ENCODE measurements around the gene UNC50. TPM values are rescaled to one million over a fixed set of nuclear protein-coding genes. Genes with fewer than 3 reads are reported as not detected.

The UNC50 gene
- total RNA-seq, 1 donor: 36.2 TPM

DNA sequence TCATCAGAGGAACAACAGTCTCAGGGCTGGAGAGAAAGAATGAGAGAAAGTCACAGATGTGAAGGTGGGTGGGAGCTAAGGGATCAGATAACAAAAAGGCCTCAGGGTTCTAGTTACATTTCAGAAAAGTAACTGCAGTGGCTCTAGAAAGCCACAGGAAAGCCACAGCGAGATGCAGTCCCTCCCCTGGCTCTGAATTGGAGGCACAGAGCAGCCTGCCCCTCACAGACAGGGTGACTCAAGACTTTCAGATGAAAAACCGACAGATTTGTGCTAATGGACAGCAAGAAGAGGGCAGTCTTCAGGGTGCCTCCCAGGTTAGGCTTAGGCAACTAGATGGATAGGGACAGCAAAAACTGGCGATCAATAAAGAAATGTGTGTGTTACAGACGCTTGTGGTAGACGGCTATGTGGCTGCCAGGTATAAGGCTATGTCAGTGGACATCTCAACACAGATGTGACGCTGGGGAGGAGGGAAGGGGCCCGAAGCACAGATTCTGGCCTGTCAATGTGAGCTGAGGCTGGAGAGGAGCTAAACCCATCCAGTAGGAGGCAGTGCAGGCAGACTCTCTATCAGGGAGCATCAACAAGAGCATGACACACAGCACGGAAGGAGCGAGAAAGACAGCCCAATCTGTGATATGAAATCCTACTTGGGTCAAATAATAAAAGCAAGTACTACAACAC, 26.2 kb downstream of the UNC50 start:
- no peaks in the 10 kb centered on the region for H3K4me1 ChIP-seq (ENCODE audit: insufficient read depth, low read length)
- H2AFZ ChIP-seq (ENCODE audit: low read length): no peak overlapping the region
- peaks cover 4% of the 10 kb centered on the region for H3K27me3 ChIP-seq (ENCODE audit: insufficient read depth, low read length)
- no peaks in the 10 kb centered on the region for H4K20me1 ChIP-seq (ENCODE audit: insufficient read depth, low read length)
- no peak overlapping the region for H3K4me3 ChIP-seq (ENCODE audit: insufficient read depth, low read length)
- no peaks in the 10 kb centered on the region for H3K9me3 ChIP-seq (ENCODE audit: low read depth, low read length)
- H3K36me3 ChIP-seq (ENCODE audit: insufficient read depth, low read length): no peaks in the 10 kb centered on the region
- TF ChIP-seq, protein P1, sequence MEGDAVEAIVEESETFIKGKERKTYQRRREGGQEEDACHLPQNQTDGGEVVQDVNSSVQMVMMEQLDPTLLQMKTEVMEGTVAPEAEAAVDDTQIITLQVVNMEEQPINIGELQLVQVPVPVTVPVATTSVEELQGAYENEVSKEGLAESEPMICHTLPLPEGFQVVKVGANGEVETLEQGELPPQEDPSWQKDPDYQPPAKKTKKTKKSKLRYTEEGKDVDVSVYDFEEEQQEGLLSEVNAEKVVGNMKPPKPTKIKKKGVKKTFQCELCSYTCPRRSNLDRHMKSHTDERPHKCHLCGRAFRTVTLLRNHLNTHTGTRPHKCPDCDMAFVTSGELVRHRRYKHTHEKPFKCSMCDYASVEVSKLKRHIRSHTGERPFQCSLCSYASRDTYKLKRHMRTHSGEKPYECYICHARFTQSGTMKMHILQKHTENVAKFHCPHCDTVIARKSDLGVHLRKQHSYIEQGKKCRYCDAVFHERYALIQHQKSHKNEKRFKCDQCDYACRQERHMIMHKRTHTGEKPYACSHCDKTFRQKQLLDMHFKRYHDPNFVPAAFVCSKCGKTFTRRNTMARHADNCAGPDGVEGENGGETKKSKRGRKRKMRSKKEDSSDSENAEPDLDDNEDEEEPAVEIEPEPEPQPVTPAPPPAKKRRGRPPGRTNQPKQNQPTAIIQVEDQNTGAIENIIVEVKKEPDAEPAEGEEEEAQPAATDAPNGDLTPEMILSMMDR (IDR thresholded peaks at IDR 0.05; ENCODE audit: extremely low read depth, low read depth, low read length): peak; percentile 42
- H3K27ac ChIP-seq (ENCODE audit: low read depth, low read length): no peak overlapping the region
- H3K4me2 ChIP-seq (ENCODE audit: insufficient read depth, low read length): no peak overlapping the region
- no peak for DNase-seq (ENCODE audit: insufficient read length, low spot score, missing footprints)
- H3K79me2 ChIP-seq (ENCODE audit: insufficient read depth, low read length): no peaks in the 10 kb centered on the region

DNA sequence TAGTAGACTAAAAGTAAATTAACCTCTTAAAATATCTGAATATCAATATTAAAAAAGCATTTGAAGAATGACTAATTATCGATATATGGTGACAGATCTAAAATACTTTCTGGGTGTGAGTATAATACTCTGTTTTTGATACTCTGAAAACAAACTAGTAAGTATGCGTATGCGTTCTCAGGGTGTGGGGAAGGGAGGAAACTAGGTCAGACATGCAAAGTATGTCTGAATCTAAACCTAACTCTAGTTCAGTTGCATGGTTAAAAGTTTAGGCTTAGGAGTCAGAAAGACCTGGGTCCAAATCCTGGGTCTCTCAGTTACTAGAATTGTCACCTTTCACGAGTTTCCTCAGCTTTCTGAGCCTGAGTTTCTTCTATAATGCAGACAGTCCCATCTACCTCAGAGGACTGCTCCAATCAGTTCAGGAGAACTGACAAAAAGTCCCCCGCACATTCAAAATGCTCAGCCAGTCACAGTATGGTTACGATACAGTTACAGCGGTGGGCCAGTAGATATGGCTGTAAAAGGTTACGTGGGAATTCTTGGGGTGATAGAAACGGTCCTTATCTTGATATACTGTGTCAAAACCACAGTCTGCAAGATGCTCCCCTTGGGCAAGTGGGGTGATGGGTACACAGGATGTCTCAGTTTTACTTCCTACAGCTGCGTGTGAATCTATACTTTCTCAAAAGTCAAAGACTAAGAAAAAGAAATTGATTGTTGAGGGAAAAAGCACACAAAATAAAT, 29.2 kb downstream of the UNC50 start:
- Histone ChIP-seq H3K9me3 (ENCODE audit: low read depth, low read length) (no peaks in the 10 kb centered on the region), H3K4me2 (ENCODE audit: insufficient read depth, low read length) (no peak overlapping the region), H3K27ac (ENCODE audit: low read depth, low read length) (no peak overlapping the region), H3K79me2 (ENCODE audit: insufficient read depth, low read length) (no peaks in the 10 kb centered on the region), H3K36me3 (ENCODE audit: insufficient read depth, low read length) (no peaks in the 10 kb centered on the region), H3K27me3 (ENCODE audit: insufficient read depth, low read length) (peaks cover 4% of the 10 kb centered on the region), H2AFZ (ENCODE audit: low read length) (no peak overlapping the region), H3K4me3 (ENCODE audit: insufficient read depth, low read length) (no peak overlapping the region), H4K20me1 (ENCODE audit: insufficient read depth, low read length) (no peaks in the 10 kb centered on the region), H3K4me1 (ENCODE audit: insufficient read depth, low read length) (no peaks in the 10 kb centered on the region)
- DNase-seq (ENCODE audit: insufficient read length, low spot score, missing footprints): no peak
- TF ChIP-seq, protein P1 (IDR thresholded peaks at IDR 0.05; ENCODE audit: extremely low read depth, low read depth, low read length): no peak

DNA sequence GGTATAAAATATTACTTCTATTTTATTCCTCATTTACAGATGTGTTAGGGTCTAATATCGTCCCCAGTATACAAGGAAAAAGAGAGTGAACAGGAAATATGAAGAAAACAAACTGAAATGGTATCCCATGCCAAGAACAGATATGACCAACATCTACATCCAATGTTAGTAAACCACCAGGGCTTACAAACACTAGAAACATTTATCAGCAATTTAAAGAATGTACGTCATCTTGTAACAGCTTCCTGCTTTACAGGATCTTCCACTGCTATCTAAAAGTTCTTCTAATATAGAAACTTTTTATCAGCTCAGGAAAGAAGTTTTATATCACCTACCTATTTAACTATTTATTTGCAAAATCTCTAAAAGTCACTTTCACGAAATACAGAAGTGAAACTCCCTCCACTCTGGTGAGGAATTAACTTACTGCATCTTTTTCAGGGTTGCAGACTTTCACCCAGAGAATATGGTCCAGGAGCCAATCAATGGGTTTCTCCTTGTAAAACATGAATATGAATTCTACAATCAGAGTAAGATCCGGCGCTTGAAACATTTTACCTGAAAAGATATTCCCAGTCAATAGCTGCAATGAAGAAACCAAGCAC, 35.2 kb downstream of the UNC50 start:
- Histone ChIP-seq H3K27ac (ENCODE audit: low read depth, low read length) (no peak overlapping the region), H3K79me2 (ENCODE audit: insufficient read depth, low read length) (no peaks in the 10 kb centered on the region), H3K36me3 (ENCODE audit: insufficient read depth, low read length) (no peaks in the 10 kb centered on the region), H2AFZ (ENCODE audit: low read length) (no peak overlapping the region), H3K27me3 (ENCODE audit: insufficient read depth, low read length) (peaks cover 5% of the 10 kb centered on the region), H4K20me1 (ENCODE audit: insufficient read depth, low read length) (no peaks in the 10 kb centered on the region), H3K4me1 (ENCODE audit: insufficient read depth, low read length) (no peaks in the 10 kb centered on the region), H3K4me2 (ENCODE audit: insufficient read depth, low read length) (no peak overlapping the region), H3K9me3 (ENCODE audit: low read depth, low read length) (no peaks in the 10 kb centered on the region), H3K4me3 (ENCODE audit: insufficient read depth, low read length) (no peak overlapping the region)
- TF ChIP-seq, protein P1 (IDR thresholded peaks at IDR 0.05; ENCODE audit: extremely low read depth, low read depth, low read length): no peak
- no peak for DNase-seq (ENCODE audit: insufficient read length, low spot score, missing footprints)

DNA sequence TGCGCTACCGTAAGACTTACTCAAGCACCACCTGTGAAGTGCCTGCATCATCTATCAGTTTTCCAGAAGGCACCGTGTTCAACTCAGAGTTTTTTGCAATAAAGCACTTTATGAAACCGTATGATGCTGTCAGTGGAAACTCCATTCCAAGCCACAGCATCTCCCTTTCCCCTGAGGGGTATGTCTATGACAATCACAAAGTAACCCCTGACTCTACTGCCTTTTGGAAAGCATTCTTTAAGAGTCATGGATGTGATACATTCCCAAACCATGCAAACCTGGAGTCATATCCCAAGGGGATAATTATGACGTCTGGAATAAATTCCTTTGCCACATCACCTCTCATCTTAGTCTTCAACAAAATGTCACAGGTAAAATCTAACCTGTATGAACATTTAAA, 39.2 kb downstream of the UNC50 start:
- no peak overlapping the region for H3K27ac ChIP-seq (ENCODE audit: low read depth, low read length)
- H3K27me3 ChIP-seq (ENCODE audit: insufficient read depth, low read length): peaks cover 5% of the 10 kb centered on the region
- H3K9me3 ChIP-seq (ENCODE audit: low read depth, low read length): no peaks in the 10 kb centered on the region
- DNase-seq (ENCODE audit: insufficient read length, low spot score, missing footprints): no peak
- H4K20me1 ChIP-seq (ENCODE audit: insufficient read depth, low read length): no peaks in the 10 kb centered on the region
- H3K79me2 ChIP-seq (ENCODE audit: insufficient read depth, low read length): no peaks in the 10 kb centered on the region
- no peaks in the 10 kb centered on the region for H3K36me3 ChIP-seq (ENCODE audit: insufficient read depth, low read length)
- H2AFZ ChIP-seq (ENCODE audit: low read length): no peak overlapping the region
- no peaks in the 10 kb centered on the region for H3K4me1 ChIP-seq (ENCODE audit: insufficient read depth, low read length)
- no peak overlapping the region for H3K4me3 ChIP-seq (ENCODE audit: insufficient read depth, low read length)
- TF ChIP-seq, protein P1 (IDR thresholded peaks at IDR 0.05; ENCODE audit: extremely low read depth, low read depth, low read length): no peak
- H3K4me2 ChIP-seq (ENCODE audit: insufficient read depth, low read length): no peak overlapping the region
